GM12864 (cell line): ENCODE measurements around the gene PHTF2.

ENCODE experiments used
- DNase-seq: peaks from one replicate; pipeline ENCODE4 v3.0.0-alpha.2; 2011; ENCODE audit warnings: low read depth
- H3K4me3 ChIP-seq: 2 replicates; pipeline ENCODE4 v1.5.1; 2011; ENCODE audit warnings: mild to moderate bottlenecking, low read depth, low read length, control low read depth
- TF ChIP-seq, protein P1 (sequence below): IDR thresholded peaks from 2 replicates; pipeline ENCODE4 v1.5.1; 2011; ENCODE audit warnings: low read depth, mild to moderate bottlenecking, moderate library complexity, low read length, control low read depth, inconsistent platforms; ENCODE audit errors: missing control alignments

PHTF2 gene

DNA sequence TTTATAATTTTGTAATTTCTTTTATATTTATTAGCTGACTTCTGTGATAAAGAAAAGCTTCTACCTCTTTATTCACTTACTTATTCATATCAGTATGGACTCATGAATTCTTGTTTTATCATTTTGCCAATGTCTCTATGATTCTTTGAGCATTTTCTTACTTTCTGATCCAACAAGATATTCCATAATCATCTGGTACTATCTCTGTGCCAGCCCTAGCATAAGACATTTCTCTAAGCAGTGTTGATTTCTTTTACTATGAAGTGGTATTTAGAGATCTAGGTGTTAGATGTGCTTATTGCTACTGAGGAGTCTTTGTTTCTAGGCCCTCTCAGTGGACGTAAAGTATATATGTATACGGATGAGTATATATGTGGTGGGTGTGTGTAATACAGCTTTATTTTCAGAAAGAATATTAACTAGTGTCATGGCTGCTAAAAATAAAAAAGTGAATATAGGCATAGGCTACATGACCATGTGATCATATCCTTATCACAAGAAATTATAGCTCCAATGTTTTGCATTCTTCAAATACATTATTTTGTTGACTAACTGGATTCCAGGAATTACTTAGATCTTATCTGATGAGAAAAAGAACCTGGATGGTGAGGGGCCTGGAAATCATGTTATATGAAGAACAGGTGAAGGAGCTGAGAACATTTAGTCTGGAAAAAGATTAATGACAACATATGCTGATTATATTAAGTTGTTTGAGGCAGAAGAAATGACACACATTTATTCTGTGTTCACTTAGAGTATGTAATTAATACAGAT lies 13.1 kb downstream of the PHTF2 start:
- TF ChIP-seq, protein P1, sequence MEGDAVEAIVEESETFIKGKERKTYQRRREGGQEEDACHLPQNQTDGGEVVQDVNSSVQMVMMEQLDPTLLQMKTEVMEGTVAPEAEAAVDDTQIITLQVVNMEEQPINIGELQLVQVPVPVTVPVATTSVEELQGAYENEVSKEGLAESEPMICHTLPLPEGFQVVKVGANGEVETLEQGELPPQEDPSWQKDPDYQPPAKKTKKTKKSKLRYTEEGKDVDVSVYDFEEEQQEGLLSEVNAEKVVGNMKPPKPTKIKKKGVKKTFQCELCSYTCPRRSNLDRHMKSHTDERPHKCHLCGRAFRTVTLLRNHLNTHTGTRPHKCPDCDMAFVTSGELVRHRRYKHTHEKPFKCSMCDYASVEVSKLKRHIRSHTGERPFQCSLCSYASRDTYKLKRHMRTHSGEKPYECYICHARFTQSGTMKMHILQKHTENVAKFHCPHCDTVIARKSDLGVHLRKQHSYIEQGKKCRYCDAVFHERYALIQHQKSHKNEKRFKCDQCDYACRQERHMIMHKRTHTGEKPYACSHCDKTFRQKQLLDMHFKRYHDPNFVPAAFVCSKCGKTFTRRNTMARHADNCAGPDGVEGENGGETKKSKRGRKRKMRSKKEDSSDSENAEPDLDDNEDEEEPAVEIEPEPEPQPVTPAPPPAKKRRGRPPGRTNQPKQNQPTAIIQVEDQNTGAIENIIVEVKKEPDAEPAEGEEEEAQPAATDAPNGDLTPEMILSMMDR, result no peak
- no peak overlapping the region for H3K4me3 ChIP-seq
- no peak for DNase-seq

DNA sequence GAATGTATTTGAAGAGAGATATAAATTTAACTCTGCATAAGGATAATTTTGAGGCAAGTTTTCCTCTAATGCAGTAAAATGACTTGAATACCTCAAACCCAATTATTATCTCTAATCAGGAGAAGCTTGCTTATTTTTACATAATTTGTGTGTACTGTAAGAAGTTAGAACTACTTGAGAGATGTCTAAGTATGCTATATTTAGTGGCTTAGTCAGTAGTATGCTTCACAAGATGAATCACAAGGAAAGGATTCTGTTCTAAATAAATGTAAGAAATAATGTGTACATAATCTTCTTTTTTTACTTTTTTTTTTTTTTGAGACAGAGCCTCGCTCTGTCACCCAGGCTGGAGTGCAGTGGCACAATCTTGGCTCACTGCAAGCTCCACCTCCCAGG lies 13.7 kb downstream of the PHTF2 start:
- DNase-seq, result no peak
- TF ChIP-seq, protein P1, result no peak
- H3K4me3 ChIP-seq, result no peak overlapping the region

GRCh38 chr7:77813180-77813579 lies 14.6 kb downstream of the PHTF2 start:
- TF ChIP-seq, protein P1, result no peak
- no peak overlapping the region for H3K4me3 ChIP-seq
- DNase-seq, result no peak

DNA sequence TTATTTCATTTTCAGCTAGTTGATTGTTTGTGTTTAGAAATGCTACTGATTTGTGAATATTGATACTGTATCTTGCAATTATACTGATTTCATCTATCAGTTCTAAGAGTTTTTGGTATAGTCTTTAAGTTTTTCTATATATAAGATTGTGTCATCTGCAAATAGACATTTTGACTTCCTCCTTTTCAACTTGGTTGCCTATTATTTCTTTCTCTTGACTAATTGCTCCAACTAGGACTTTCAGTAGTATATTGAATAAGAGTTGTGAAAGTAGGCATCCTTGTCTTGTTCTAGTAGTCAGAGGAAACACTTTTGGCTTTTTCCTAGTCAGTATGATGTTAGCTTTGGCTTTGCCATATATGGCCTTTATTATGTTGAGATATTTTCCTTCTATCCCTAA lies 20.4 kb downstream of the PHTF2 start:
- TF ChIP-seq, protein P1, result no peak
- DNase-seq, result no peak
- no peak overlapping the region for H3K4me3 ChIP-seq

GRCh38 chr7:77820967-77821366 lies 22.4 kb downstream of the PHTF2 start:
- no peak for DNase-seq
- no peak overlapping the region for H3K4me3 ChIP-seq
- TF ChIP-seq, protein P1, result no peak

DNA sequence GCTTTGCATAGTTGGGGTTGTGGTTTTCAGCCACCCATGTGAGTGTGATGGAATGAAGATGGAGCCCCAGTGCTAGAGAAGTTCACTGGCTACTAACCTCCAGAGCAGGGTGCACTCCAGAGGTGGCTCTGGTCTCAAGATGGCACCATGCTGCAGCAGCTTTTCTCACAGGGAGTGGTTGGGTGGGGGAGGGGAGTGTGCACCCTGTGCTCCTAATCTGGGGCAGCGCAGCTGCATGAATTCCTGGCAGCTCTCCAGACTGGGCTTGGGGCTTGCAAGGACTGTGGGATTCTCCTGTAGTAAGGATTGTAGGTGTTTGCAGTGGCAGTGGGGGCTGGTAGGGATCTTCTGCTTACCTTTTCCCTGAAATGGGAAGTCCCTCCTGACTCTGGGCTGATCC lies 23.7 kb downstream of the PHTF2 start:
- no peak for DNase-seq
- TF ChIP-seq, protein P1, result no peak
- no peak overlapping the region for H3K4me3 ChIP-seq

GRCh38 chr7:77823787-77824186 lies 25.2 kb downstream of the PHTF2 start:
- TF ChIP-seq, protein P1, result no peak
- H3K4me3 ChIP-seq, result no peak overlapping the region
- no peak for DNase-seq
